PC-3 (cell line): ENCODE results near the gene TM4SF20. TPM values are rescaled to one million over a fixed set of nuclear protein-coding genes. Genes with fewer than 3 reads are reported as not detected.

Experiments used
- ATAC-seq: fragments of 200-7000 bp; cut with Tn5 transposase; 2 replicates; pipeline ENCODE4 v1.9.1; 2020; ENCODE audit warnings: mild to moderate bottlenecking, moderate library complexity
- BruUV-seq: library from RNA; stranded (reverse); fragments of 400-500 nt; replicated peaks from 2 replicates; lab custom pipeline; 2021; lab: Mats Ljungman, UMichigan
- CTCF ChIA-PET: fragments of 300-600 bp; sonication (Branson Sonifier 250); formaldehyde crosslinking; loops from one replicate; lab custom pipeline; 2022; ENCODE audit warnings: antibody characterized with exemption; lab: Charles Lee
- POLR2A ChIA-PET: fragments of 300-600 bp; sonication (Branson Sonifier 250); formaldehyde crosslinking; loops from one replicate; lab custom pipeline; 2022; ENCODE audit warnings: antibody characterized with exemption; ENCODE audit not compliant: unreplicated experiment; lab: Charles Lee
- DNase-seq: peaks from one replicate; pipeline ENCODE4 v3.0.0-alpha.2; 2015
- H2AFZ ChIP-seq: fragments of 300-600 bp; sonication (generic); 2 replicates; pipeline ENCODE4 v1.6.0; 2016; ENCODE audit warnings: antibody characterized with exemption, low read length
- H3F3A ChIP-seq: fragments of 300-600 bp; sonication (generic); one replicate; pipeline ENCODE4 v1.6.0; 2017; ENCODE audit warnings: antibody characterized with exemption, low read length, control low read depth, mild to moderate bottlenecking; ENCODE audit not compliant: unreplicated experiment
- H3K27ac ChIP-seq: fragments of 300-600 bp; sonication (generic); 2 replicates; pipeline ENCODE4 v1.5.1; 2016; ENCODE audit warnings: mild to moderate bottlenecking, low read length
- H3K27me3 ChIP-seq: fragments of 300-600 bp; sonication (generic); 2 replicates; pipeline ENCODE4 v1.6.1; 2016; ENCODE audit warnings: low read length, mixed read lengths
- H3K36me3 ChIP-seq: fragments of 300-600 bp; sonication (generic); 2 replicates; pipeline ENCODE4 v1.6.1; 2016; ENCODE audit warnings: low read depth, mixed run types, low read length, mixed read lengths
- H3K4me1 ChIP-seq: fragments of 300-600 bp; sonication (generic); 2 replicates; pipeline ENCODE4 v1.5.1; 2016; ENCODE audit warnings: low read length; ENCODE audit not compliant: insufficient read depth
- H3K4me2 ChIP-seq: fragments of 300-600 bp; sonication (generic); 2 replicates; pipeline ENCODE4 v1.6.0; 2016; ENCODE audit warnings: low read length
- H3K4me3 ChIP-seq: fragments of 300-600 bp; sonication (generic); 2 replicates; pipeline ENCODE4 v1.5.1; 2016; ENCODE audit warnings: mild to moderate bottlenecking, low read length, mixed read lengths
- H3K79me2 ChIP-seq: fragments of 300-600 bp; sonication (generic); 2 replicates; pipeline ENCODE4 v1.6.1; 2017; ENCODE audit warnings: low read length, mixed read lengths
- H3K9ac ChIP-seq: fragments of 300-600 bp; sonication (generic); 2 replicates; pipeline ENCODE4 v1.6.0; 2016; ENCODE audit warnings: mild to moderate bottlenecking, low read length
- H3K9me2 ChIP-seq: fragments of 300-600 bp; sonication (generic); replicated peaks from 2 replicates; pipeline ENCODE4 v1.6.1; 2016; ENCODE audit warnings: mixed run types, low read length, mixed read lengths
- H3K9me3 ChIP-seq: fragments of 300-600 bp; sonication (generic); 2 replicates; pipeline ENCODE4 v1.6.1; 2016; ENCODE audit warnings: low read length, mixed read lengths
- H4K20me1 ChIP-seq: fragments of 300-600 bp; sonication (generic); 2 replicates; pipeline ENCODE4 v1.6.1; 2016; ENCODE audit warnings: low read length, mixed read lengths
- EZH2 ChIP-seq: fragments of 300-600 bp; sonication (generic); IDR thresholded peaks from one replicate; pipeline ENCODE4 v1.6.1; 2017; ENCODE audit warnings: antibody characterized with exemption, mild to moderate bottlenecking, low read length; ENCODE audit not compliant: unreplicated experiment
- EZH2phosphoT487 ChIP-seq: fragments of 300-600 bp; sonication (generic); IDR thresholded peaks from 2 replicates; pipeline ENCODE4 v1.6.1; 2018; ENCODE audit warnings: mild to moderate bottlenecking, antibody characterized with exemption, low read length, borderline replicate concordance
- intact Hi-C: fragments of 100-400 bp; cut with micrococcal nuclease; formaldehyde crosslinking; loops from 2 replicates; pipeline ENCODE4 v1.9.0; 2023
- total RNA-seq: library from RNA; depleted of rRNA; stranded (reverse); fragments of >200 nt; gene quantifications from 2 replicates; pipeline ENCODE4 v1.2.3, GENCODE V29; 2014
- TF ChIP-seq, protein P1 (sequence below): fragments of 300-600 bp; sonication (generic); conservative IDR thresholded peaks from 2 replicates; pipeline ENCODE4 v1.5.1; 2017; ENCODE audit warnings: antibody characterized with exemption, low read depth, mild to moderate bottlenecking, low read length

The TM4SF20 gene
- total RNA-seq, 1 experiment from 2014 or later: not detected

GRCh38 chr2:227412877-227413276 is 33.8 kb upstream of the TM4SF20 start:
- Histone ChIP-seq H2AFZ (no peak overlapping the region), H3K27me3 (no peaks in the 10 kb centered on the region)
- CTCF ChIA-PET: no interaction called here

GRCh38 chr2:227411990-227412350 is 32.9 kb upstream of the TM4SF20 start:
- Histone ChIP-seq H2AFZ (no peak overlapping the region), H4K20me1 (no peaks in the 10 kb centered on the region), H3K9me2 (no peaks in the 10 kb centered on the region), H3F3A (no peaks in the 10 kb centered on the region), H3K4me2 (no peak overlapping the region), H3K36me3 (no peaks in the 10 kb centered on the region), H3K27me3 (no peaks in the 10 kb centered on the region), H3K27ac (no peak overlapping the region), H3K9me3 (no peaks in the 10 kb centered on the region), H3K9ac (no peak overlapping the region), H3K4me3 (no peak overlapping the region), H3K79me2 (no peaks in the 10 kb centered on the region), H3K4me1 (peaks cover 19% of the 10 kb centered on the region)
- TF ChIP-seq, protein P1, sequence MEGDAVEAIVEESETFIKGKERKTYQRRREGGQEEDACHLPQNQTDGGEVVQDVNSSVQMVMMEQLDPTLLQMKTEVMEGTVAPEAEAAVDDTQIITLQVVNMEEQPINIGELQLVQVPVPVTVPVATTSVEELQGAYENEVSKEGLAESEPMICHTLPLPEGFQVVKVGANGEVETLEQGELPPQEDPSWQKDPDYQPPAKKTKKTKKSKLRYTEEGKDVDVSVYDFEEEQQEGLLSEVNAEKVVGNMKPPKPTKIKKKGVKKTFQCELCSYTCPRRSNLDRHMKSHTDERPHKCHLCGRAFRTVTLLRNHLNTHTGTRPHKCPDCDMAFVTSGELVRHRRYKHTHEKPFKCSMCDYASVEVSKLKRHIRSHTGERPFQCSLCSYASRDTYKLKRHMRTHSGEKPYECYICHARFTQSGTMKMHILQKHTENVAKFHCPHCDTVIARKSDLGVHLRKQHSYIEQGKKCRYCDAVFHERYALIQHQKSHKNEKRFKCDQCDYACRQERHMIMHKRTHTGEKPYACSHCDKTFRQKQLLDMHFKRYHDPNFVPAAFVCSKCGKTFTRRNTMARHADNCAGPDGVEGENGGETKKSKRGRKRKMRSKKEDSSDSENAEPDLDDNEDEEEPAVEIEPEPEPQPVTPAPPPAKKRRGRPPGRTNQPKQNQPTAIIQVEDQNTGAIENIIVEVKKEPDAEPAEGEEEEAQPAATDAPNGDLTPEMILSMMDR: no peak
- TF ChIP-seq EZH2 (no peak), EZH2phosphoT487 (no peak)
- peak; percentile 32 for DNase-seq
- ChIA-PET POLR2A (no interaction called here), CTCF (no interaction called here)
- no TSS peak for BruUV-seq
- intact Hi-C loops: no loop called here
- no peak for ATAC-seq

More at GRCh38 chr2:227412877-227413276, 33.8 kb upstream of the TM4SF20 start:
- Histone ChIP-seq H3K9ac (no peak overlapping the region), H3K36me3 (no peaks in the 10 kb centered on the region), H3K27ac (no peak overlapping the region), H3K4me1 (peaks cover 19% of the 10 kb centered on the region), H3F3A (no peaks in the 10 kb centered on the region), H3K79me2 (no peaks in the 10 kb centered on the region), H3K4me3 (no peak overlapping the region), H3K9me3 (no peaks in the 10 kb centered on the region), H3K4me2 (no peak overlapping the region), H4K20me1 (no peaks in the 10 kb centered on the region), H3K9me2 (no peaks in the 10 kb centered on the region)
- POLR2A ChIA-PET: no interaction called here
- intact Hi-C loops: no loop called here
- DNase-seq: no peak
- no peak for ATAC-seq
- no TSS peak for BruUV-seq
- TF ChIP-seq, protein P1: no peak
- TF ChIP-seq EZH2phosphoT487 (no peak), EZH2 (no peak)

DNA sequence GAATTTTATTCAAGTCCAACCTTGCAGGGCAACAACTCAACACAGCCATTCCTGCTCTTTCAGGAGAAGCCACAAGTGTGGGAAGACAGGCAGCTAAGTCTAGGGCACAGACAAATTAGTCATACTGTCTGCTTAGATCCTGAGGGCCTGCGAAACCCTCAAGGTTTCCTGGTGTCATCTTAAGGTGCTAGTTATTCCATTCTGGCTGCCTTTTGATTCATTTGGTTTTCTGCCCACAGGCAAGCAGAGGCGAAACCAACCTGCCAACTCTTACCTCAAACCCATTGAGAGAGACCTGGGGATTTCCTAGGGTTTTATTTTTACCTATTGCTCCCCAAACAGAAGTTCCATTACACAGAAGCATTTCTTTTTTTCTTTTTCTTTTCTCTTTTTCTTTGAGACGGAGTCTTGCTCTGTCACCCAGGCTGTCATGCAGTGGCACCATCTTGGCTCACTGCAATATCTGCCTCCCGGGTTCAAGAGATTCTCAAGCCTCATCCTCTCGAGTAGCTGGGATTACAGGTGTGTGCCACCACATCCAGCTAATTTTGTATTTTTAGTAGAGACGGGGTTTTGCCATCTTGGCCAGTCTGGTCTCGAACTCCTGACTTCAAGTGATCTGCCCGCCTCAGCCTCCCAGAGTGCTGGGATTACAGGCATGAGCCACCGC is 32.3 kb upstream of the TM4SF20 start:
- H3K4me3 ChIP-seq: no peak overlapping the region
- ChIA-PET CTCF (no interaction called here), POLR2A (no interaction called here)
- no peaks in the 10 kb centered on the region for H3K27me3 ChIP-seq
- DNase-seq (peak; percentile 36), ATAC-seq (no peak)
- H3K9me3 ChIP-seq: no peaks in the 10 kb centered on the region
- H3K4me2 ChIP-seq: no peak overlapping the region
- H3K9me2 ChIP-seq: no peaks in the 10 kb centered on the region
- H3K79me2 ChIP-seq: no peaks in the 10 kb centered on the region
- H3K36me3 ChIP-seq: no peaks in the 10 kb centered on the region
- intact Hi-C loops: no loop called here
- H3K4me1 ChIP-seq: peaks cover 23% of the 10 kb centered on the region
- H3K27ac ChIP-seq: no peak overlapping the region
- BruUV-seq: no TSS peak
- no peak overlapping the region for H3K9ac ChIP-seq
- H2AFZ ChIP-seq: no peak overlapping the region
- H3F3A ChIP-seq: no peaks in the 10 kb centered on the region
- no peak for TF ChIP-seq EZH2
- TF ChIP-seq, protein P1: no peak
- TF ChIP-seq EZH2phosphoT487: no peak
- H4K20me1 ChIP-seq: no peaks in the 10 kb centered on the region
